OCI-LY7 (cell line): ENCODE data around the gene ANO10.

Experiments
- EZH2phosphoT487 ChIP-seq: fragments of 200-600 bp; sonication (generic); IDR thresholded peaks from 2 replicates; pipeline ENCODE4 v1.6.1; 2018; ENCODE audit warnings: low read depth, borderline replicate concordance, mild to moderate bottlenecking, mixed run types, antibody characterized with exemption, low read length, moderate library complexity, mixed read lengths
- TF ChIP-seq, protein P1 (sequence below): fragments of 200-600 bp; sonication (generic); conservative IDR thresholded peaks from 2 replicates; pipeline ENCODE4 v1.5.1; 2014; ENCODE audit warnings: mild to moderate bottlenecking, antibody characterized with exemption, low read length, moderate library complexity, mixed read lengths

DNA sequence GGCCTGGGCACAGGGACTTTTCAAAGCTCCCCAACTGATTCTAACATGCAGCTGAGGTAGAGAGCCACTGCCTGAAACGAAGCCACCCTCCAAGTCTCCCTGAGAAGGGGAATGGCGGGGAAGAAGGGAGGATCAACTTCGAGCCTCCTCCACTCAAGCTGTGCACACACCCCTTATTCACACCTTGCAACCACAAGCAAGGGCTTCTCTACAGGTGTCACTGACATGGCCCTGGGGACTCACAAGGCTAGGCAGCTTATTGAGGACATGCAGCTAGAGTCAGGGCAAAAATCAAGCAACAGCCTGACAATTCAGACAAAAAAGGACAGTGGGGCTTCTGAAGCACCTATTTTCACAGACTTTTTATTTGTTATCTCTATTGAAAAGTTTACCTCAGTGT lies 250.3 kb downstream of the ANO10 start:
- TF ChIP-seq EZH2phosphoT487: no peak
- TF ChIP-seq, protein P1, sequence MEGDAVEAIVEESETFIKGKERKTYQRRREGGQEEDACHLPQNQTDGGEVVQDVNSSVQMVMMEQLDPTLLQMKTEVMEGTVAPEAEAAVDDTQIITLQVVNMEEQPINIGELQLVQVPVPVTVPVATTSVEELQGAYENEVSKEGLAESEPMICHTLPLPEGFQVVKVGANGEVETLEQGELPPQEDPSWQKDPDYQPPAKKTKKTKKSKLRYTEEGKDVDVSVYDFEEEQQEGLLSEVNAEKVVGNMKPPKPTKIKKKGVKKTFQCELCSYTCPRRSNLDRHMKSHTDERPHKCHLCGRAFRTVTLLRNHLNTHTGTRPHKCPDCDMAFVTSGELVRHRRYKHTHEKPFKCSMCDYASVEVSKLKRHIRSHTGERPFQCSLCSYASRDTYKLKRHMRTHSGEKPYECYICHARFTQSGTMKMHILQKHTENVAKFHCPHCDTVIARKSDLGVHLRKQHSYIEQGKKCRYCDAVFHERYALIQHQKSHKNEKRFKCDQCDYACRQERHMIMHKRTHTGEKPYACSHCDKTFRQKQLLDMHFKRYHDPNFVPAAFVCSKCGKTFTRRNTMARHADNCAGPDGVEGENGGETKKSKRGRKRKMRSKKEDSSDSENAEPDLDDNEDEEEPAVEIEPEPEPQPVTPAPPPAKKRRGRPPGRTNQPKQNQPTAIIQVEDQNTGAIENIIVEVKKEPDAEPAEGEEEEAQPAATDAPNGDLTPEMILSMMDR: no peak
